GM12875 (cell line): ENCODE measurements around the gene GIMD1.

ENCODE experiments used
- H3K4me3 ChIP-seq: one replicate; pipeline ENCODE4 v1.5.1; 2011; ENCODE audit warnings: low read depth, low read length, control low read depth
- CTCF ChIP-seq: IDR thresholded peaks from 2 replicates; pipeline ENCODE4 v1.5.1; 2011; ENCODE audit warnings: low read depth, mild to moderate bottlenecking, control low read depth, inconsistent platforms, low read length, moderate library complexity, borderline replicate concordance; ENCODE audit not compliant: insufficient read depth

GIMD1 gene

DNA sequence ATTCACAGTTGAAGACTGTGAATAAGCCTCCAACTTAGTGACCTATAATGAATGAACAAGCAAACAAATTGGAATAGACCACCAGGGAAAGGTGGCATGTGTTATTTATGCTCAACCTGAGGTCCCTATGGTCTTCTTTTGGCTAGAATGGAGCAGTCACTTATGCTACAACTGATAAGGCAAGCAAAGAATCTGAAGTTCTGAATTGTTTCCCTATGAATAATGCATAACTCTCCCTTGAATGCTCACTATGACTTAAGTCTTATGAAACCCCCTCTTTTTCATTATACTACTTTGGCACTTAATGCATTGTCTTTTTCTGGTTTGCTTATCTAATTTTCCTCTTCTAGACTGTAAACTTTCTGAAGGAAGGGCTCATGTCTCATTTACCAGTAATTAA lies 2.6 kb downstream of the GIMD1 start:
- TF ChIP-seq CTCF, result no peak
- H3K4me3 ChIP-seq, result no peak overlapping the region

DNA sequence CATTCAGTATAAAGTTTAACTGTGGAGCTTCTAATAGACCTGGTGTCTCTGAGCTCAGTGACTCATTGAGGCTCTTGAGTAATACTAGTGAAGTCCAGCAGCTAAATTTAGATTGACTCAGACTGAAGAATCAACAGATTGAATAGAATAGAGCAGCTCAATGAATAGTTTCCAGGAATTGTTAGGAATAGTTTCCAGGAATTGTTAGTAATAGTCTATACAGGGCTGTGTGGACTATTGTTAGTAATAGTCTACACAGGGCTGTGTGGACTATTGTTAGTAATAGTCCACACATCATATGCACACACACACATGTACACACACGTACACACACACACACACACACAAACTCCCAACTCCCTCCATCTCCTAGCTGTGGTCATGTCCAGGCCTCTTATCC lies 3.0 kb downstream of the GIMD1 start:
- H3K4me3 ChIP-seq, result no peak overlapping the region
- no peak for TF ChIP-seq CTCF

DNA sequence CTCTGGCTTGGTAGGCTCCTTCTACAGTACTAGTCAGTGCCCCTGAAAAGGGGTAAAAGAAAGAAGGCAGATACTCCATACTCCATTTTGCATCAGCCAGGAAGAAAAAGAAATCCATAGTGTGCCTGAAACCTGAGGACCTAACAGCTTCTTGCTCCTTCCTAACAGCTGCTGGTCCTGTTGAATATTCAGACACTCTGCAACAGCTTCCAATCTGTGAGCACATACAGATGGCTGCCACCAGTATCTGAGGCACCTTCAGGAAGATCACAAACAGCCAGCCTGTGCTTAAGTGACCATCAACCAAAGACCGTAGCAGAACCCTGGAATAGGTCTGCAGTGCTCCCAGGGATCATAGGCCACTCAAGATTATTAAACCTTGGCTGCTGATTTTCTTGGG lies 4.3 kb downstream of the GIMD1 start:
- H3K4me3 ChIP-seq, result no peak overlapping the region
- no peak for TF ChIP-seq CTCF

GRCh38 chr4:106362086-106362825 lies 6.3 kb downstream of the GIMD1 start:
- H3K4me3 ChIP-seq, result no peak overlapping the region
- no peak for TF ChIP-seq CTCF

- no peak for TF ChIP-seq CTCF
- H3K4me3 ChIP-seq, result no peak overlapping the region
Measured at GRCh38 chr4:106358899-106359298, 9.7 kb downstream of the GIMD1 start.

- TF ChIP-seq CTCF, result no peak
- no peak overlapping the region for H3K4me3 ChIP-seq
Measured at GRCh38 chr4:106355193-106355592, 13.4 kb downstream of the GIMD1 start.

GRCh38 chr4:106353786-106354185 lies 14.8 kb downstream of the GIMD1 start:
- H3K4me3 ChIP-seq, result no peak overlapping the region
- no peak for TF ChIP-seq CTCF
